AG10803 (cell line): ENCODE data around the gene VTN.

ENCODE experiments used
- DNase-seq: peaks from one replicate; pipeline ENCODE4 v3.0.0; 2010; ENCODE audit warnings: low read depth
- H3K4me3 ChIP-seq: 2 replicates; pipeline ENCODE4 v1.5.1; 2011; ENCODE audit warnings: mild to moderate bottlenecking, low read length, control low read depth
- TF ChIP-seq, protein P1 (sequence below): conservative IDR thresholded peaks from 2 replicates; pipeline ENCODE4 v1.5.1; 2011; ENCODE audit warnings: mild to moderate bottlenecking, low read length, control low read depth, inconsistent platforms

The VTN gene

DNA sequence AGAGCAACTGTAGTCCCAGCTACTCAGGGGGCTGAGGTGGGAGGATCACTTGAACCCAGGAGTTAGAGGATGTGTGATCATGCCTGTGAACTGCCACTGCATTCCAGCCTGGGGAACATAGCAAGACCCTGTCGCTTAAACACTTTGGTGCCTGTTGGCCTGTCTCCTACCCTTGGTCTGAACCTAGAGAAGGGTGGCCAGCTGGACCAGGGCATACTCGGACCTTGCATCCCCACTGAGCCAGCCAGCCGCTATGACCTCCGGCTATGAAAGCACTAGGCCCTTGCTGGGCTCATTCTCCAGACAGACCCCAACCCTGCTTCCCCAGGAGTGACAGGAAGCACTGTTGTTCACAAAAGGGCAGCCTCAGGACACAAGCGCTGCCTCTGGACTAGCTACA is 39.4 kb downstream of the VTN start:
- TF ChIP-seq, protein P1, sequence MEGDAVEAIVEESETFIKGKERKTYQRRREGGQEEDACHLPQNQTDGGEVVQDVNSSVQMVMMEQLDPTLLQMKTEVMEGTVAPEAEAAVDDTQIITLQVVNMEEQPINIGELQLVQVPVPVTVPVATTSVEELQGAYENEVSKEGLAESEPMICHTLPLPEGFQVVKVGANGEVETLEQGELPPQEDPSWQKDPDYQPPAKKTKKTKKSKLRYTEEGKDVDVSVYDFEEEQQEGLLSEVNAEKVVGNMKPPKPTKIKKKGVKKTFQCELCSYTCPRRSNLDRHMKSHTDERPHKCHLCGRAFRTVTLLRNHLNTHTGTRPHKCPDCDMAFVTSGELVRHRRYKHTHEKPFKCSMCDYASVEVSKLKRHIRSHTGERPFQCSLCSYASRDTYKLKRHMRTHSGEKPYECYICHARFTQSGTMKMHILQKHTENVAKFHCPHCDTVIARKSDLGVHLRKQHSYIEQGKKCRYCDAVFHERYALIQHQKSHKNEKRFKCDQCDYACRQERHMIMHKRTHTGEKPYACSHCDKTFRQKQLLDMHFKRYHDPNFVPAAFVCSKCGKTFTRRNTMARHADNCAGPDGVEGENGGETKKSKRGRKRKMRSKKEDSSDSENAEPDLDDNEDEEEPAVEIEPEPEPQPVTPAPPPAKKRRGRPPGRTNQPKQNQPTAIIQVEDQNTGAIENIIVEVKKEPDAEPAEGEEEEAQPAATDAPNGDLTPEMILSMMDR, result no peak
- DNase-seq, result no peak
- H3K4me3 ChIP-seq, result no peak overlapping the region

DNA sequence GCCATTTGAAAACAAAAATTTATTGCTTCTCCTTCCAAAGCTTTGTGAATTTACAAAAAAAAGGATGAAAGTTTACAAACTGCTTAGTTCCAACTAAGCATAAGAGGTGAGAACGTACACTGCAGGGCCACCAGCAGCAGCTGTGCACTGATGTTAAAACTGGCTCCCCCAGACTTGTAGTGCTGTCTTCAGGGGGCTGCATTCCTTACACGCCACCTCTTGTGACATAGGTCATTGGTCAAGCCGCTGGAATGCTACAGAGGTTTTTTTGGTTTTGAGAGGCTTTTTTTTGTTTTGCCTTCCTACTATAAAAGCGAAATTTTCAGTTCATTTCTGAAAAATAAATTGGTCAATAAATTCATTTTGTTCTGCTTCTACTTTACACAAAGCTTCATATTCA is 41.8 kb downstream of the VTN start:
- DNase-seq, result no peak
- TF ChIP-seq, protein P1, result no peak
- no peak overlapping the region for H3K4me3 ChIP-seq

DNA sequence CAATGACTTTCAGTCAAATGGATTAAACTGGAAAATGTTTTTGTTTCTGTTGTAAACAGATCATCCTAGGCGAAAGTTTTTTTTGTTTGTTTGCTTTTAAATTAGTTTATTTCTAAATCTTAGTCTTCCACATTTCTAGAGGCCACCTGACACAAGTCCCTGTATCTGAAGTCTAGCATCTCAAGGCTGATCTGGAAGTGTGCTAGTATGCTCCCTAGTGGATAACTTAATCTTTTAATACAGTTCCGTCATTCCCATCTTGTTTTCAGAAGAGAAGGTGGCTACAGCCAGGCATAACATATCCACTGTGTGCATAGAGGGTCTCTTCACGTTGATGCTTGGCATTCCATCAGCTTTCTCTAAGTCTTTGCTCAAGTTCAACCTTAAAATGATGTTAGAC is 42.4 kb downstream of the VTN start:
- H3K4me3 ChIP-seq, result no peak overlapping the region
- no peak for DNase-seq
- TF ChIP-seq, protein P1, result peak; percentile 32

DNA sequence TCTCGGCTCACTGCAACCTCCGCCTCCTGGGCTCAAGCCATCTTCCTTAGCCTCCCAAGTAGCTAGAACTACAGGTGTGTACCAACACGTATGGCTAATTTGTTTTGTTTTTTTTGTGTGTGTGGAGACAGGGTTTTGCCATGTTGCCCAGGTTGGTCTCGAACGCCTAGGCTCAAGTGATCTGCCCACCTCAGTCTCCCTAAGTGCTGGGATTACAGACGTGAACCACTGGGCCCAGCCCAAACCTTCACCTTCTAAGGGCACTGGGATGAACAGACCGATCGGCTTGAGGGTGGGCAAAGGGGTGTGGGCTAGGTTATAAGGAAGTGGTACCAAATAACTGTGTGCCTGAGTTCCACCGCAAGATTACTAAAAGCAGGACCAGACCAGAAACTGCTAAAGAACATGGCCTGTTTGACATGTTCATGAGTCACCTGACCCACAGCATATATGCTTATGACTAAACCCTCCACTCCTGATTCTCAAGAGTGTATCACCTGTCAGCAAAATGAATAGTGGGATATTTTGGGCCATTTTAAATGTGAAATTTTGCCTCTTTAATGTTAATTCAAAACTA is 43.0 kb downstream of the VTN start:
- TF ChIP-seq, protein P1, result no peak
- DNase-seq, result no peak
- no peak overlapping the region for H3K4me3 ChIP-seq

DNA sequence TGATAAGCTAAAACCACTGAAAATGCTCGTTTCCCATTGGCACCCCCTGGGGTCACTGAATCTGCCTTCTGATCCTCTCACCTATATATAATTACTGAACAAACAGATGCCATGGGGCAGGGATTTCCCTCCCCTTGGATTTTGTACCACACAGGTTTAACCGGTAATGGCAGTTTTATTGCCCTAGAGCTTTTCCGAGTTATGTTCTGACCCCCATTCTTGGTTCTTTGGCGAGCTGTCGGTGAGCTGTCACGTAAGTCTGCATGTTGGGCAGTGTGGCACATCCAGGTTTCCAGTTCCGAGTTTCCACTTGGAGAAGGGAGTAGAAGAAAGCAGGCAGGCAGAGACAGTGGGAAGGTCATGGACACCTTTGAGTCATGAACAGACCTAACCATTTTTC is 44.0 kb downstream of the VTN start:
- H3K4me3 ChIP-seq, result no peak overlapping the region
- DNase-seq, result no peak
- TF ChIP-seq, protein P1, result no peak

DNA sequence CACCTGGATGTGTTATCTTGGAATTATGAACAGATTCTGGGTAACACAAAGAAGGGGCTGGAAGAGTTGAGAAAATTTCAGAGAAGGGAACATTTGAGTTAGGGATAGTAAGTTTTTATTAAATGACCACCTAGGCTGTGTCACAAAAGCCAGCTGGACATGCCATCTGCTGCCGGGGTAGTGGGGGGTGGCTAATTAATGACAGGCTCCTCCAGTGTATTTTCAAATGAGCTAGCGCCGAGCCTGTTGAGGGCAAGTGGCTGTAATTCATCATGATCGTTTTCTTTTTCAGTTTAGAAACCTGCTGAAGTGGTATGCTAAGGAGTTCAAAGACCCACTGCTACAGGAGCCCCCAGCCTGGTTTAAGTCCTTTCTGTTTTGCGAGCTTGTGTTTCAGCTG is 44.9 kb downstream of the VTN start:
- no peak overlapping the region for H3K4me3 ChIP-seq
- no peak for DNase-seq
- TF ChIP-seq, protein P1, result no peak

DNA sequence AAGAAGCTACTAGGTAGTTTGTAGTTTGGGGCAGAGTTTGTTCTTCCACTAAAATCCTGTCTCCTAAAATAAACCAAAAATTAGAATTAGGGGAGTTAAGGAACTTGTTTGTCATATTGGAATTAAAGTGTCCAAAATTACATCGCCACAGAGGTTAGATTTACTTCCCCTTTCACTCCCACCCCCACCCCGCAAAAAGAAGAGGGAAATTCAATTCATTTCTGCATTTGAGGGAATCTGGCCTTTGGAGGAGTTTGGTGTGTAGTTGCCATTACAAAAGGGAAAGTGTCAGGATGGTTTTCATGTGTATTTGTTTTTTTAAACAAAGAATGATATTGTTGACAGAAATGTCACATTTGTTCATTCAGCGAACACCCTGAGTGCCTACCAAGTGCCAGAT is 45.3 kb downstream of the VTN start:
- no peak for DNase-seq
- H3K4me3 ChIP-seq, result no peak overlapping the region

More for the DNA sequence above, 45.3 kb downstream of the VTN start:
- TF ChIP-seq, protein P1, result no peak
